ENCODE results near the gene TTC38.

DNA sequence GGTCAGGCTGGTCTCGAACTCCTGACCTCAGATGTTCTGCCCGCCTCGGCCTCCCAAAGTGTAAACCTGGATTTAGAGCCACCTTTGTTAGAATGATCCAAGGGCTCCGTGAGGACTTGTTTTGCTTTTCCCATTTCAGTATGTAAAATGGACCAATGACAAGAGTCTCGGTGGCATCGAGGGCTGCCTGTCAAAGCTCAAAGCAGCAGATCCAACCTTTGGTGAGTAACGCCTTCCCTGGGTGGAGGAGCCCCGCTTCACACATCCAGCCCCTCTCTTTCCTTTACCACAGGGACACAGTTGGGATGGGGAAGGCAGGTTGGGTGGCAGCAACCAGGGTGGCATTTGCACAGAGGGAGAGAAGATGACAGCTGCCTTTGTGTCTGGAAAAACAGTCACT, 4.4 kb downstream of the TTC38 start:
- TF ChIP-seq, protein P1, sequence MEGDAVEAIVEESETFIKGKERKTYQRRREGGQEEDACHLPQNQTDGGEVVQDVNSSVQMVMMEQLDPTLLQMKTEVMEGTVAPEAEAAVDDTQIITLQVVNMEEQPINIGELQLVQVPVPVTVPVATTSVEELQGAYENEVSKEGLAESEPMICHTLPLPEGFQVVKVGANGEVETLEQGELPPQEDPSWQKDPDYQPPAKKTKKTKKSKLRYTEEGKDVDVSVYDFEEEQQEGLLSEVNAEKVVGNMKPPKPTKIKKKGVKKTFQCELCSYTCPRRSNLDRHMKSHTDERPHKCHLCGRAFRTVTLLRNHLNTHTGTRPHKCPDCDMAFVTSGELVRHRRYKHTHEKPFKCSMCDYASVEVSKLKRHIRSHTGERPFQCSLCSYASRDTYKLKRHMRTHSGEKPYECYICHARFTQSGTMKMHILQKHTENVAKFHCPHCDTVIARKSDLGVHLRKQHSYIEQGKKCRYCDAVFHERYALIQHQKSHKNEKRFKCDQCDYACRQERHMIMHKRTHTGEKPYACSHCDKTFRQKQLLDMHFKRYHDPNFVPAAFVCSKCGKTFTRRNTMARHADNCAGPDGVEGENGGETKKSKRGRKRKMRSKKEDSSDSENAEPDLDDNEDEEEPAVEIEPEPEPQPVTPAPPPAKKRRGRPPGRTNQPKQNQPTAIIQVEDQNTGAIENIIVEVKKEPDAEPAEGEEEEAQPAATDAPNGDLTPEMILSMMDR (IDR thresholded peaks at IDR 0.05; ENCODE audit: low read depth, low read length) = no peak
- no peak for TF ChIP-seq EZH2phosphoT487 (IDR thresholded peaks at IDR 0.05; ENCODE audit: low read depth)

Data from OCI-LY3 (cell line).